K562 (cell line): ENCODE measurements around the gene HSPB8. TPM values are rescaled to one million over a fixed set of nuclear protein-coding genes. Genes with fewer than 3 reads are reported as not detected.
A peak's percentile ranks its signal among the peaks of the same experiment; 100 is the strongest.

Experiments used
- ARID1B ChIP-seq: fragments of 450-650 bp; IDR thresholded peaks from 2 replicates; pipeline ENCODE4 v1.6.1; 2016; ENCODE audit warnings: antibody characterized with exemption, mild to moderate bottlenecking, inconsistent platforms
- CAMTA2 ChIP-seq: fragments of 250-450 bp; sonication (Bioruptor Pico); conservative IDR thresholded peaks from 2 replicates; pipeline ENCODE4 v1.5.1; 2022
- COPS2 ChIP-seq: fragments of 450-650 bp; conservative IDR thresholded peaks from 2 replicates; pipeline ENCODE4 v1.6.1; 2016; ENCODE audit warnings: mild to moderate bottlenecking, moderate library complexity
- CREBBP ChIP-seq: IDR thresholded peaks from one replicate; pipeline ENCODE4 v1.6.1; 2012; ENCODE audit warnings: low read depth, mild to moderate bottlenecking, control low read depth, inconsistent platforms, low read length
- EGR1 ChIP-seq: fragments of 450-650 bp; conservative IDR thresholded peaks from 2 replicates; pipeline ENCODE4 v1.6.1; 2017; ENCODE audit warnings: mild to moderate bottlenecking
- FUS ChIP-seq: fragments of 200-400 bp; formaldehyde crosslinking; optimal IDR thresholded peaks from 2 replicates; pipeline ENCODE3; 2017; ENCODE audit warnings: low read depth, low read length
- GATAD2B ChIP-seq: fragments of 450-650 bp; IDR thresholded peaks from 2 replicates; pipeline ENCODE4 v1.6.1; 2017; ENCODE audit warnings: mild to moderate bottlenecking, borderline replicate concordance
- HOXB6 ChIP-seq: fragments of 250-450 bp; sonication (Bioruptor Pico); IDR thresholded peaks from 2 replicates; pipeline ENCODE4 v1.5.1; 2022; ENCODE audit warnings: mild to moderate bottlenecking, borderline replicate concordance
- IFI16 ChIP-seq: fragments of 250-450 bp; sonication (Bioruptor Pico); IDR thresholded peaks from 2 replicates; pipeline ENCODE4 v2.1.2; 2022; ENCODE audit warnings: mild to moderate bottlenecking, inconsistent platforms
- ILF3 ChIP-seq: fragments of 450-650 bp; IDR thresholded peaks from 2 replicates; pipeline ENCODE4 v1.6.1; 2018; ENCODE audit warnings: antibody characterized with exemption, mild to moderate bottlenecking, moderate library complexity, borderline replicate concordance
- JUND ChIP-seq, 2 experiments: IDR thresholded peaks; 2 replicates in 1 of 2; 3 replicates in 1 of 2; pipeline ENCODE4 v1.6.1; 2011; ENCODE audit warnings: borderline replicate concordance in 2 of 2, low read depth in 2 of 2, low read length in 2 of 2, improper control_type of control experiment in 1 of 2, missing biosample characterization in 1 of 2, missing genetic modification characterization in 1 of 2, missing genetic modification reagents in 1 of 2
- MTF1 ChIP-seq: fragments of 250-450 bp; sonication (Bioruptor Pico); IDR thresholded peaks from 2 replicates; pipeline ENCODE4 v1.9.0; 2021; ENCODE audit warnings: moderate library complexity, mild to moderate bottlenecking, inconsistent platforms, borderline replicate concordance
- NFE2L1 ChIP-seq: fragments of 450-650 bp; IDR thresholded peaks from 2 replicates; pipeline ENCODE4 v1.6.1; 2016; ENCODE audit warnings: missing genetic modification characterization, low read depth, mild to moderate bottlenecking, missing compliant biosample characterization, moderate library complexity, borderline replicate concordance
- NR2C1 ChIP-seq, 2 experiments: fragments of 450-650 bp; IDR thresholded peaks; 2 replicates each; pipeline ENCODE4 v1.6.1; 2017; ENCODE audit warnings: mild to moderate bottlenecking in 2 of 2, antibody characterized with exemption in 1 of 2, inconsistent platforms in 1 of 2, missing compliant biosample characterization in 1 of 2, missing genetic modification characterization in 1 of 2
- PML ChIP-seq: IDR thresholded peaks from 2 replicates; pipeline ENCODE4 v1.6.1; 2012; ENCODE audit warnings: low read length, inconsistent platforms
- RAD51 ChIP-seq: fragments of 450-650 bp; IDR thresholded peaks from 2 replicates; pipeline ENCODE4 v1.7.1; 2016; ENCODE audit warnings: low read depth, mild to moderate bottlenecking, borderline replicate concordance
- RCOR1 ChIP-seq, 2 experiments: IDR thresholded peaks; 2 replicates each; pipeline ENCODE4 v1.6.1; 2012; ENCODE audit warnings: low read depth in 2 of 2, low read length in 2 of 2, borderline replicate concordance in 1 of 2, improper control_type of control experiment in 1 of 2
- RNF2 ChIP-seq: sonication (generic); IDR thresholded peaks from 2 replicates; pipeline ENCODE4 v1.6.1; 2016
- SMARCA4 ChIP-seq: fragments of 450-650 bp; IDR thresholded peaks from 2 replicates; pipeline ENCODE4 v1.6.1; 2016
- SRSF9 ChIP-seq: fragments of 200-400 bp; formaldehyde crosslinking; IDR thresholded peaks from 2 replicates; pipeline ENCODE4 v1.6.1; 2017; ENCODE audit warnings: low read depth, low read length, borderline replicate concordance
- VEZF1 ChIP-seq: fragments of 200-800 bp; sonication (Bioruptor generic); IDR thresholded peaks from 2 replicates; pipeline ENCODE4 v1.6.1; 2017; ENCODE audit warnings: missing genetic modification characterization, missing compliant biosample characterization
- ZNF24 ChIP-seq: fragments of 450-650 bp; IDR thresholded peaks from 2 replicates; pipeline ENCODE4 v1.6.1; 2016
- ZNF311 ChIP-seq: fragments of 250-450 bp; sonication (Bioruptor Pico); IDR thresholded peaks from 2 replicates; pipeline ENCODE4 v1.4.0; 2020; ENCODE audit warnings: mild to moderate bottlenecking, moderate library complexity
- polyA plus RNA-seq, 8 experiments: library from polyadenylated mRNA; depleted of rRNA in 4 of 8; stranded (reverse) in 5 of 8; unstranded in 3 of 8; fragments of >200 nt; fragmentation: Nextera tagmentation in 2 of 8; fragmentation: Illumina TruSeq in 1 of 8; extraction: Ambion mirVana in 2 of 8; extraction: Trizol in 1 of 8; gene quantifications; 2 replicates each; pipeline versions ENCODE4 v1.2.1 to v1.2.3, GENCODE V29; 2011 to 2014; ENCODE audit warnings: inconsistent platforms in 1 of 8, missing spikeins in 1 of 8
- total RNA-seq, 7 experiments: library from RNA; depleted of rRNA in 6 of 7; stranded (reverse); fragments of >200 nt in 6 of 7; fragmentation: Illumina TruSeq in 2 of 7; extraction: Trizol in 2 of 7; gene quantifications; 2 replicates each; pipeline versions ENCODE4 v1.2.1 to v1.2.3, GENCODE V29; 2011 to 2021; ENCODE audit warnings: low replicate concordance in 1 of 7
- TF ChIP-seq, protein P1 (sequence below): sonication (generic); formaldehyde crosslinking; IDR thresholded peaks from 2 replicates; pipeline ENCODE4 v1.8.0; 2022; ENCODE audit warnings: missing genetic modification reagents, mild to moderate bottlenecking, borderline replicate concordance
- TF ChIP-seq, protein P2 (sequence below): fragments of 250-450 bp; sonication (Bioruptor Pico); IDR thresholded peaks from 2 replicates; pipeline ENCODE4 v1.5.0; 2021
- TF ChIP-seq, protein P3 (sequence below): sonication (generic); formaldehyde crosslinking; IDR thresholded peaks from 2 replicates; pipeline ENCODE4 v1.8.1; 2023; ENCODE audit warnings: mild to moderate bottlenecking, missing genetic modification reagents

HSPB8 gene
- total and polyA plus RNA-seq, 9 of the 15 experiments (the other 6 are each of a cell fraction or from before 2014, with no cell fraction given) = 0.13 TPM; not detected in 8

DNA sequence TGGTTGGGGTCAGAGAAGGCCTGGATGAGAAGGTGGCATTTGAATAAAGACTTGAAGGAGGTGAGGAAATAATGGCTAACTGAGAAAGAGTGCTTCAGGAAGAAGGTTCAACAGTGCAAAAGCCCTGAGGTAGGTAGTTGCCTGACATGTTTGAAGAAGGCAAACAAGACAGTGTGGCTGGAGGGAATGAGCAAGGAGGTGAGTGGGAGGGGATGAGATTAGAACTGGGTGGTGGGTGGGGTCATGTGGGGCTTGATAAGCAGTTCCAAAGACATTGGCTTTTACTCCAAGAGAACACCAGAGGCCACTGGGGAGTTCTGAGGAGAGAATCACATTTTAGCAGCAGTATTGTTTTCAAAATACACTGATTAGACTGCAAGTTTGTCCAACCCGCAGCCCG is 50.5 kb downstream of the HSPB8 start (continued):
- TF ChIP-seq VEZF1 (CRISPR knock-in tag) = peak; percentile 35; the same call in 1 of the 2 replicates
- TF ChIP-seq RNF2 = no peak
- TF ChIP-seq SMARCA4 = no peak
- TF ChIP-seq RCOR1 (IDR thresholded peaks at IDR 0.05; ENCODE audit: borderline replicate concordance in 1 of 2, low read depth in 2 of 2, low read length in 2 of 2) = peak in 1 of 2 experiments; percentile 47; a peak in 1 of 4 replicates
- TF ChIP-seq PML = no peak
- no peak for TF ChIP-seq NR2C1 (IDR thresholded peaks at IDR 0.05)
- TF ChIP-seq NR2C1 (tag; IDR thresholded peaks at IDR 0.05) = no peak
- TF ChIP-seq CAMTA2 (CRISPR knock-in tag) = no peak
- TF ChIP-seq MTF1 (CRISPR knock-in tag) = no peak
- TF ChIP-seq ILF3 = no peak
- no peak for TF ChIP-seq NFE2L1
- TF ChIP-seq SRSF9 = no peak
- no peak for TF ChIP-seq COPS2
- no peak for TF ChIP-seq RAD51
- no peak for TF ChIP-seq CREBBP
- TF ChIP-seq ZNF311 (CRISPR knock-in tag) = no peak
- TF ChIP-seq HOXB6 = no peak
- no peak for TF ChIP-seq IFI16 (CRISPR knock-in tag)
- no peak for TF ChIP-seq FUS
- TF ChIP-seq, protein P1, sequence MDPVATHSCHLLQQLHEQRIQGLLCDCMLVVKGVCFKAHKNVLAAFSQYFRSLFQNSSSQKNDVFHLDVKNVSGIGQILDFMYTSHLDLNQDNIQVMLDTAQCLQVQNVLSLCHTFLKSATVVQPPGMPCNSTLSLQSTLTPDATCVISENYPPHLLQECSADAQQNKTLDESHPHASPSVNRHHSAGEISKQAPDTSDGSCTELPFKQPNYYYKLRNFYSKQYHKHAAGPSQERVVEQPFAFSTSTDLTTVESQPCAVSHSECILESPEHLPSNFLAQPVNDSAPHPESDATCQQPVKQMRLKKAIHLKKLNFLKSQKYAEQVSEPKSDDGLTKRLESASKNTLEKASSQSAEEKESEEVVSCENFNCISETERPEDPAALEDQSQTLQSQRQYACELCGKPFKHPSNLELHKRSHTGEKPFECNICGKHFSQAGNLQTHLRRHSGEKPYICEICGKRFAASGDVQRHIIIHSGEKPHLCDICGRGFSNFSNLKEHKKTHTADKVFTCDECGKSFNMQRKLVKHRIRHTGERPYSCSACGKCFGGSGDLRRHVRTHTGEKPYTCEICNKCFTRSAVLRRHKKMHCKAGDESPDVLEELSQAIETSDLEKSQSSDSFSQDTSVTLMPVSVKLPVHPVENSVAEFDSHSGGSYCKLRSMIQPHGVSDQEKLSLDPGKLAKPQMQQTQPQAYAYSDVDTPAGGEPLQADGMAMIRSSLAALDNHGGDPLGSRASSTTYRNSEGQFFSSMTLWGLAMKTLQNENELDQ (CRISPR knock-in tag) = no peak
- TF ChIP-seq ARID1B = peak; percentile 53; the same call in 1 of the 2 replicates
- no peak for TF ChIP-seq JUND (IDR thresholded peaks at IDR 0.05; ENCODE audit: borderline replicate concordance, low read depth, low read length)
- TF ChIP-seq JUND (tag; IDR thresholded peaks at IDR 0.05; ENCODE audit: borderline replicate concordance, low read depth, low read length) = no peak
- TF ChIP-seq, protein P2, sequence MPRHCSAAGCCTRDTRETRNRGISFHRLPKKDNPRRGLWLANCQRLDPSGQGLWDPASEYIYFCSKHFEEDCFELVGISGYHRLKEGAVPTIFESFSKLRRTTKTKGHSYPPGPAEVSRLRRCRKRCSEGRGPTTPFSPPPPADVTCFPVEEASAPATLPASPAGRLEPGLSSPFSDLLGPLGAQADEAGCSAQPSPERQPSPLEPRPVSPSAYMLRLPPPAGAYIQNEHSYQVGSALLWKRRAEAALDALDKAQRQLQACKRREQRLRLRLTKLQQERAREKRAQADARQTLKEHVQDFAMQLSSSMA (CRISPR knock-in tag) = no peak
- TF ChIP-seq, protein P3, sequence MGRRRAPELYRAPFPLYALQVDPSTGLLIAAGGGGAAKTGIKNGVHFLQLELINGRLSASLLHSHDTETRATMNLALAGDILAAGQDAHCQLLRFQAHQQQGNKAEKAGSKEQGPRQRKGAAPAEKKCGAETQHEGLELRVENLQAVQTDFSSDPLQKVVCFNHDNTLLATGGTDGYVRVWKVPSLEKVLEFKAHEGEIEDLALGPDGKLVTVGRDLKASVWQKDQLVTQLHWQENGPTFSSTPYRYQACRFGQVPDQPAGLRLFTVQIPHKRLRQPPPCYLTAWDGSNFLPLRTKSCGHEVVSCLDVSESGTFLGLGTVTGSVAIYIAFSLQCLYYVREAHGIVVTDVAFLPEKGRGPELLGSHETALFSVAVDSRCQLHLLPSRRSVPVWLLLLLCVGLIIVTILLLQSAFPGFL (CRISPR knock-in tag) = no peak
- no peak for TF ChIP-seq GATAD2B
- peak; percentile 89 for TF ChIP-seq EGR1
- no peak for TF ChIP-seq ZNF24
